KMS-11 (cell line): Measurements from ENCODE around the gene SLC25A30.

Source experiments
- H2AFZ ChIP-seq: fragments of 200-600 bp; sonication (generic); 2 replicates; pipeline ENCODE4 v1.6.1; 2016; ENCODE audit warnings: antibody characterized with exemption, mixed run types, low read depth
- H3K27ac ChIP-seq: fragments of 200-600 bp; sonication (generic); 2 replicates; pipeline ENCODE4 v1.6.1; 2016; ENCODE audit warnings: mild to moderate bottlenecking, mixed run types
- H3K27me3 ChIP-seq: fragments of 200-600 bp; sonication (generic); 2 replicates; pipeline ENCODE4 v1.6.1; 2017; ENCODE audit warnings: mild to moderate bottlenecking, low read depth, mixed run types, moderate library complexity; ENCODE audit not compliant: insufficient read depth
- H3K36me3 ChIP-seq: fragments of 200-600 bp; sonication (generic); 2 replicates; pipeline ENCODE4 v1.6.1; 2017; ENCODE audit warnings: mild to moderate bottlenecking, mixed run types; ENCODE audit not compliant: insufficient read depth
- H3K4me1 ChIP-seq: fragments of 200-600 bp; sonication (generic); 2 replicates; pipeline ENCODE4 v1.6.1; 2016; ENCODE audit warnings: mild to moderate bottlenecking, low read depth, mixed run types; ENCODE audit not compliant: poor library complexity, severe bottlenecking
- H3K4me2 ChIP-seq: fragments of 200-600 bp; sonication (generic); 2 replicates; pipeline ENCODE4 v1.7.0; 2016; ENCODE audit warnings: mild to moderate bottlenecking, mixed run types
- H3K4me3 ChIP-seq: fragments of 200-600 bp; sonication (generic); IDR thresholded peaks from 2 replicates; pipeline ENCODE4 v1.6.1; 2017; ENCODE audit warnings: low read depth, low read length, mixed read lengths; ENCODE audit not compliant: insufficient read depth
- H3K79me2 ChIP-seq: fragments of 200-600 bp; sonication (generic); 2 replicates; pipeline ENCODE4 v1.6.1; 2016; ENCODE audit warnings: low read depth, mixed run types; ENCODE audit not compliant: insufficient read depth
- H3K9ac ChIP-seq: fragments of 200-600 bp; sonication (generic); 2 replicates; pipeline ENCODE4 v1.6.1; 2016; ENCODE audit warnings: mild to moderate bottlenecking, mixed run types
- H4K20me1 ChIP-seq: fragments of 200-600 bp; sonication (generic); 2 replicates; pipeline ENCODE4 v1.6.1; 2016; ENCODE audit warnings: mild to moderate bottlenecking, mixed run types; ENCODE audit not compliant: insufficient read depth
- CTCF ChIP-seq: fragments of 200-600 bp; sonication (generic); conservative IDR thresholded peaks from 2 replicates; pipeline ENCODE4 v1.6.1; 2017; ENCODE audit warnings: low read depth, mild to moderate bottlenecking, antibody characterized with exemption, low read length, moderate library complexity, mixed read lengths

Gene SLC25A30

GRCh38 chr13:45369116-45369515 is 49.1 kb downstream of the SLC25A30 start:
- TF ChIP-seq CTCF: no peak
- no peaks in the 10 kb centered on the region for H4K20me1 ChIP-seq
- H3K27me3 ChIP-seq: no peaks in the 10 kb centered on the region
- H3K27ac ChIP-seq: no peak overlapping the region
- peaks cover 12% of the 10 kb centered on the region for H3K4me1 ChIP-seq
- H3K4me2 ChIP-seq: no peak overlapping the region
- no peak overlapping the region for H2AFZ ChIP-seq
- H3K36me3 ChIP-seq: no peaks in the 10 kb centered on the region
- H3K4me3 ChIP-seq: no peak overlapping the region
- no peak overlapping the region for H3K9ac ChIP-seq
- H3K79me2 ChIP-seq: no peaks in the 10 kb centered on the region

DNA sequence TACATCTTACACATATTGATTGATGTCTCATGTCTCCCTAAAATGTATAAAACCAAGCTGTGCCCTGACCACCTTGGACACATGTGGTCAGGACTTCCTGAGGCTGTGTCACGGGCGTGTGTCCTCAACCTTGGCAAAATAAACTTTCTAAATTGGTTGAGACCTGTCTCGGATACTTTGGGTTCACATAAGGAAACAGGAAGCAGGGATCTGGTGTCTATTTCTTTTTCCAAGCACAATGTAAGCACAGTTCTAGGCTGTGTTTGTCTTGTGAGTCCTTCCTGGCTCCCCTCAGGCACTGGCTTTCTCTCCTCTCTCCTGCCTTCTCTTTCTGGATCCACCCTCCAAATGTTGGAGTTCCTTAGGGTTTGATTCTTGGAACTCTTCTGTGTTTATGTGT is 49.6 kb downstream of the SLC25A30 start:
- Histone ChIP-seq H3K9ac (no peak overlapping the region), H3K4me2 (no peak overlapping the region), H3K27ac (no peak overlapping the region), H2AFZ (no peak overlapping the region), H3K79me2 (no peaks in the 10 kb centered on the region), H4K20me1 (no peaks in the 10 kb centered on the region), H3K36me3 (no peaks in the 10 kb centered on the region), H3K4me3 (no peak overlapping the region), H3K4me1 (peaks cover 12% of the 10 kb centered on the region), H3K27me3 (no peaks in the 10 kb centered on the region)
- TF ChIP-seq CTCF: no peak

- Histone ChIP-seq H3K9ac (no peak overlapping the region), H2AFZ (no peak overlapping the region), H3K27me3 (no peaks in the 10 kb centered on the region), H3K79me2 (no peaks in the 10 kb centered on the region), H3K36me3 (no peaks in the 10 kb centered on the region), H4K20me1 (no peaks in the 10 kb centered on the region), H3K4me3 (no peak overlapping the region), H3K27ac (no peak overlapping the region), H3K4me2 (no peak overlapping the region), H3K4me1 (peaks cover 12% of the 10 kb centered on the region)
- no peak for TF ChIP-seq CTCF
Measured at GRCh38 chr13:45368005-45368404, 50.2 kb downstream of the SLC25A30 start.

DNA sequence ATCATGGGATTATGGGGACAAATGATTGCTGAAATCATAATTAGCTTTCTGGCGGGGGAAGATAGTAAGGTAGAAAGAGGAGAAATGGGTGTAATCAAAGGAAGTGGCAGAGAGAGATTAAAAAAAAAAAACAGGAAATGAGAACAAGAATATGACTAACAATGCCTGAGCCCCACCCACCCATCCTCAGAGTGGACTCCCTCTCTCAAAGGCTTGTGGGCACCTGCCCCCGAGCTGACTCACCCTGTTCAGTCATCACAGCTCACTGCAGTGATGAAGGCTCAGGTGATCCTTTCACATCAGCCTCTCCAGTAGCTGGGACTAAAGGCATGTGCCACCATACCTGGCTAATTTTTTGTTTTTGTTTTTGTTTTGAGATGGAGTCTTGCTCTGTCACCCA is 50.8 kb downstream of the SLC25A30 start:
- H4K20me1 ChIP-seq: no peaks in the 10 kb centered on the region
- no peaks in the 10 kb centered on the region for H3K36me3 ChIP-seq
- H3K4me2 ChIP-seq: no peak overlapping the region
- H3K9ac ChIP-seq: no peak overlapping the region
- no peak overlapping the region for H2AFZ ChIP-seq
- no peaks in the 10 kb centered on the region for H3K79me2 ChIP-seq
- H3K27me3 ChIP-seq: no peaks in the 10 kb centered on the region
- no peak for TF ChIP-seq CTCF
- H3K4me3 ChIP-seq: no peak overlapping the region
- H3K27ac ChIP-seq: no peak overlapping the region
- H3K4me1 ChIP-seq: peaks cover 12% of the 10 kb centered on the region

GRCh38 chr13:45365558-45365885 is 52.7 kb downstream of the SLC25A30 start:
- no peaks in the 10 kb centered on the region for H3K79me2 ChIP-seq
- H2AFZ ChIP-seq: no peak overlapping the region
- no peak overlapping the region for H3K27ac ChIP-seq
- no peaks in the 10 kb centered on the region for H3K27me3 ChIP-seq
- H3K4me2 ChIP-seq: no peak overlapping the region
- no peak overlapping the region for H3K9ac ChIP-seq
- no peaks in the 10 kb centered on the region for H3K36me3 ChIP-seq
- no peak for TF ChIP-seq CTCF
- no peak overlapping the region for H3K4me3 ChIP-seq
- peaks cover 12% of the 10 kb centered on the region for H3K4me1 ChIP-seq
- no peaks in the 10 kb centered on the region for H4K20me1 ChIP-seq
